ENCODE measurements around the gene TMEM179.

The TMEM179 gene

DNA sequence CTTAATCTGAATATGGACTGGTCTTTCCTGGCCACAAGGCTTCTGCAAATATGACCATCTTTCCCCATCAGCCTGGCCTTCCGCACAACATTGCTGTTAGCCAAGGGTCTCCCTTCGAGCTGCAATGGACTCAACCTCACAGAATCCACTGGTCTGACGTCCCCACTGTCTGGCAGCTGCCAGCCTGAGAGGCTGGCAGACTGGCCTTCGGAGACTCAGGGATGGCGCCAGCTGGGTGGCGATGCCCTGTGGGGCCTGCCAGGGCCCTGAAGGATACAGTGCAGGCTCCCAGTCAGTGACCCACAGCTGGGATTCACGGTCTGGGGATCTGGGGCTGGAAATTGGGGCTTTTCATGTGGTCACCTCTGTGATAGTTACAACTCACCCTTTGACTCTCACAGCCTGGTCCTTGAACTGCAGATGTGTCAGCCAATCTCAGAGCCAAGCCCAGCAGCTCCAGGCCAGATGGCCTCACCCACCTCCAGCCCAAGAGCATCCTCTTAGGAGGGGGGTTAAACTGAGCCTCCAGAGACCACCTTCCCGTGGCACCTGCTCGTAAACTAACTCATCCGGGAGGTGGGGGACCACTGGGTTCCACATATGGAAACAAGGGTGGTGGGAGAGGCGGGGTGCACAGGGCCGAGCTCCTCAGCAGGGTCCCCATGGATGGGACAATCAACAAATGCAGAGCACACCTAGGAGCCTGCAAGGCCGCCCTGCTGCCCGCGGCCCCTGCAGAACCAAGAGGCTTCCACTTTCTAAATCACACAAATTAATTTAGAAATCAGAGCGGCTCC, 46.1 kb downstream of the TMEM179 start:
- Histone ChIP-seq H3K4me1 (ENCODE audit: control insufficient read depth, insufficient read depth, low read length) (no peaks in the 10 kb centered on the region), H3K27ac (ENCODE audit: low read depth, low read length) (no peak overlapping the region), H3K27me3 (ENCODE audit: control insufficient read depth, insufficient read depth, low read length) (peaks cover 3% of the 10 kb centered on the region)

DNA sequence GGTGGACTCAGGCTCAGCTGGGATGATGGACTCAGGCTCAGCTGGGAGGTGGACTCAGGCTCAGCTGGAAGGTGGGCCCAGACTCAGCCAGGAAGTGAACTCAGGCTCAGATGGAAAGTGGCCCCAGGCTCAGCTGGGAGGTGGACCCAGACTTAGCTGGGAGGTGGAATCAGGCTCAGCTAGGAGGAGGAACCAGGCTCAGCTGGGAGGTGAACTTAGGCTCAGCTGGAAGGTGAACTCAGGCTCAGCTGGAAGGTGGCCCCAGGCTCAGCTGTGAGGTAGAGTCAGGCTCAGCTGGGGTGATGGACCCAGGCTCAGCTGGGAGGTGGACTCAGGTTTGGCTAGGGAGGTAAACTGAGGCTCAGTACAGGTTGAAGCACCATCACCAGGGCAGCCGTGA, 46.8 kb downstream of the TMEM179 start:
- Histone ChIP-seq H3K4me3 (ENCODE audit: low read length) (no peak overlapping the region), H3K27me3 (ENCODE audit: control insufficient read depth, insufficient read depth, low read length) (peaks cover 6% of the 10 kb centered on the region), H3K9ac (ENCODE audit: low read length) (no peak overlapping the region), H3K4me1 (ENCODE audit: control insufficient read depth, insufficient read depth, low read length) (no peaks in the 10 kb centered on the region), H3K36me3 (ENCODE audit: control insufficient read depth, insufficient read depth, low read length) (no peaks in the 10 kb centered on the region), H3K27ac (ENCODE audit: low read depth, low read length) (no peak overlapping the region)

More for the DNA sequence above, 46.1 kb downstream of the TMEM179 start:
- H3K36me3 ChIP-seq (ENCODE audit: control insufficient read depth, insufficient read depth, low read length) = no peaks in the 10 kb centered on the region
- H3K4me3 ChIP-seq (ENCODE audit: low read length) = no peak overlapping the region
- no peak overlapping the region for H3K9ac ChIP-seq (ENCODE audit: low read length)

DNA sequence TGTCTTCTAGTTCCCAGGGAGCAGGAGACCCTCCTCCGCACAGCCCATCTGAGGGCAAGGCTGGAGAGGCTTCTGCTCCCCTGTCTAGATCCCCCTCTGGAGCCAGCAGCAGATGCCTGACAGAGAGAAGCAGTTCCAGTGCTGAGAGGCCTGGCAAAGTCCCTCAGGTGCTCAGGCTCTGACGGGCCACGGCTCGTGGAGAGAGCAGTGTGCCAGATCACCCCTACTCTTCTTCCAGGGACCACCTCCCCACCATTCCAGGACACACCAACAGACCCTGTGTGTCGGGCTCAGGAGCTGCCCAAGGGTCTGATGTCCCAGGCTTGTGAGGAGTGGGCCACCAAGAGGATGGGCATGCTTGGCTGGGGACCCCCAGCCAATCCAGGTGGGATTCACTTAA, 47.5 kb downstream of the TMEM179 start:
- no peaks in the 10 kb centered on the region for H3K4me1 ChIP-seq (ENCODE audit: control insufficient read depth, insufficient read depth, low read length)
- H3K9ac ChIP-seq (ENCODE audit: low read length) = no peak overlapping the region
- no peak overlapping the region for H3K27ac ChIP-seq (ENCODE audit: low read depth, low read length)
- no peaks in the 10 kb centered on the region for H3K36me3 ChIP-seq (ENCODE audit: control insufficient read depth, insufficient read depth, low read length)
- peaks cover 9% of the 10 kb centered on the region for H3K27me3 ChIP-seq (ENCODE audit: control insufficient read depth, insufficient read depth, low read length)
- no peak overlapping the region for H3K4me3 ChIP-seq (ENCODE audit: low read length)

DNA sequence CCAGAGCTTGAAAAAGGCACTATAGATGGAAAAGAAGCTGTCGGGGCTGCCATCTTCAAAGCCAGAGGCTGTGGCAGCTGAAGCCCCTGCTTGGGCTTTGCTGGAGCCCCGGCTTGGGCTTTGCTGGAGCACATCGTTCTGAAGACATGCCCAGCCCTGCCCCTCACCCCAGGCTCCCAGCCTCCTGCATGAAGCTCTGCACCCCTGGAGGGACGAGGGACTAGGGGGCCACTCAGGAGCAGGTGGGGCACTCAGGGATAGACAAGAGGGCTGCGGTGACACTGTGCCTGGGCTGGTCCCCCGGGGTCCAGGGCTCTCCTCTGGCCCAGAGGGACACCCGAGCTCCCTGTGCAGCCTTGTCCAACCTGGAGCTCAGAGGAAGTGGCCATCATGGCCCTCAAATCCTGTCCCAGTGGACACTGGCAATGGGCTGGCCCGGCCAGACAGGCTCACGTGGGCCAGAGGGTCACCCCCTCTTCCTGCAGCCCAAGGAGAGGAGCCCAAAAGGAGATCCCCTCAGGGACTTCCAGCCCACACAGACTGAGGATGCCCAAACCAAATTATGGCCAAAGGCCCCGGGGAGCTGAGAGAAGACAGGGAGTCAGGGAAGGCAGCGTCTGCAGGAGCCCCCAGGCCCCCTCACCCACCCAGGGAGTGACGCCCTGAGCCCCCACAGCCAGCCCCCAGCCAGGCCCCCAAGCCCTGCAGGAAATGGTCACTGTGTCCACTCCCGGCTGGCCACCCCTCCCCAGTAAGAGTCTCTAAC, 48.1 kb downstream of the TMEM179 start:
- peaks cover 9% of the 10 kb centered on the region for H3K27me3 ChIP-seq (ENCODE audit: control insufficient read depth, insufficient read depth, low read length)
- H3K36me3 ChIP-seq (ENCODE audit: control insufficient read depth, insufficient read depth, low read length) = no peaks in the 10 kb centered on the region
- no peak overlapping the region for H3K27ac ChIP-seq (ENCODE audit: low read depth, low read length)
- no peak overlapping the region for H3K9ac ChIP-seq (ENCODE audit: low read length)
- H3K4me1 ChIP-seq (ENCODE audit: control insufficient read depth, insufficient read depth, low read length) = no peaks in the 10 kb centered on the region
- H3K4me3 ChIP-seq (ENCODE audit: low read length) = no peak overlapping the region

DNA sequence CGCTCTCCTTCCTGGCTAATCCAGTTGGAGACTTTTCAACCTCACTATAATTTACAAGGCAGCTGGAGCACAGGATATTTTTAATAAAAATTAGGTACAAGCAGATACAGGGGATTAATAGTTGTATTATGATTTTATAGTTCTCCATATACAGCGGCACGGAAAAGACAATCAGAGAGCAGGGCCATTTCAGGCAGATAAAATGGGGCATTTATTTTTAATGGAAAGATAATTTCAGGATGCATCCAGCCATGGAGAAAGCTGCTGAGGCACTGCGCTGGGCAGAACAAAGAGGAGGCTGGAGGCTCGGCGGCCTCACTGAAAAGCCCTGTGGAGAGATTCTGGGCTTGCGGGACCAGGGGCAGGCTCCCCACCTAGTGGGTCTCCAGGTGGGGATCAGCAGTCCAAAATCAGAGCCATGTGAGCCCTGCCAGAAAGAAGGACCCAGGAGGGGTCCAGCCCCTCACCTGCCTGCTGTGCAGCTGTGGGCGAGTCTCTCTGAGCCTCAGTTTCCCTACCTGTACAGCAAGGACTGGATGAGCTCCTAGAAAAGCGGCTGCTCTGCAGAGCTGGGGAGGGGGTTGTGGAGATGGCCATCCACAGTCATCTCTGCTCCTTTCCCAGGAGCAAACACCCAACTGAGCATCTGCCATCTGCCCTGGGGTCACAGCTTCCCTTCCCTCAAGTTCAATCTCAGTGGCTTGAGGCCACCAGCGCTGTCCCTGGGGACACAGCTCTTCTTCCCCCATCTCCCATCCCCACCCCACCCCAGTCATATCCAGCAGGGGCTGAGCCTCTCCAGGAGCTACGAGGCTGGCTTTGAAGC, 48.9 kb downstream of the TMEM179 start:
- peaks cover 9% of the 10 kb centered on the region for H3K27me3 ChIP-seq (ENCODE audit: control insufficient read depth, insufficient read depth, low read length)
- H3K36me3 ChIP-seq (ENCODE audit: control insufficient read depth, insufficient read depth, low read length) = no peaks in the 10 kb centered on the region
- no peak overlapping the region for H3K9ac ChIP-seq (ENCODE audit: low read length)
- H3K27ac ChIP-seq (ENCODE audit: low read depth, low read length) = no peak overlapping the region
- H3K4me3 ChIP-seq (ENCODE audit: low read length) = no peak overlapping the region
- no peaks in the 10 kb centered on the region for H3K4me1 ChIP-seq (ENCODE audit: control insufficient read depth, insufficient read depth, low read length)

DNA sequence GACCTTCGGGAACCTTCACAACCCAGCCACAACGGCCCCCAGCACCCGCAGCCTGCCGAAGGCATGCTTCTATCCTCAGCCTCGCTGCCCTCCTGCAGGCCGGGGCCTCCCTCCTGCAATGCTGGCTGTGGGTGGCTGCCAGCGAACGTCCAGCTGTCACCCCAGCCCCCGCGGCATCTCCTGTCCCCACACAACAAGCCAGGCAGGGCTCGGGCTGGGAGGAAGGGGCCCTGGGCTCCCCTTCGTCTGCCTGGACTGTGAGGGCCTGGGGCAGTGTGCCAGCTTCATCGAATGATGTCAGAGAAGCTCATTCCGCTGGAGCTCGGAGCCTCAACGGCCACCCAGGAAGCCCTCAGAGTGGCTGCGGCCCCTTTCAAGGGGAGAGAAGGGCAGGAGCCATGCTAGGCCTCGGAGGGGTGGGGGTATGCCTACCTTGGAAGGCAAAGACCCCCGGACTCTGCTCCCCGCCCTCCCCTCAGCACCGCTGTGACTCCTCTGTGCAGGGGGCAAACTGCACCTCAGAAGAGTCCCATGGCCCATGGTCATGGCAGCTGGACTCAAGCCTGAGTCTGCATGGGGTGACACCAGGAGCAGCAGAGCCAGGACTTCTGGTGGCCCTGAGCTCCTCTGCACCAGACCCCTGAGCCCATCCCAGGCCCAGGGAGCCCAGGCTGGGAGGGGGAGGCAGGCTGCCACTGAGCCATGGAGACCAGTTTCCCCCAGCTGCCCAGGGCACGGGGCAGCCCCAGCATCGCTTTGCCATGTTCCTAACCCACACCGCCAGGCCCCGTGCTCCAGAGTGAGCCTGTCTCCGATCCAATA, 49.8 kb downstream of the TMEM179 start:
- Histone ChIP-seq H3K27me3 (ENCODE audit: control insufficient read depth, insufficient read depth, low read length) (peaks cover 9% of the 10 kb centered on the region), H3K9ac (ENCODE audit: low read length) (no peak overlapping the region)

DNA sequence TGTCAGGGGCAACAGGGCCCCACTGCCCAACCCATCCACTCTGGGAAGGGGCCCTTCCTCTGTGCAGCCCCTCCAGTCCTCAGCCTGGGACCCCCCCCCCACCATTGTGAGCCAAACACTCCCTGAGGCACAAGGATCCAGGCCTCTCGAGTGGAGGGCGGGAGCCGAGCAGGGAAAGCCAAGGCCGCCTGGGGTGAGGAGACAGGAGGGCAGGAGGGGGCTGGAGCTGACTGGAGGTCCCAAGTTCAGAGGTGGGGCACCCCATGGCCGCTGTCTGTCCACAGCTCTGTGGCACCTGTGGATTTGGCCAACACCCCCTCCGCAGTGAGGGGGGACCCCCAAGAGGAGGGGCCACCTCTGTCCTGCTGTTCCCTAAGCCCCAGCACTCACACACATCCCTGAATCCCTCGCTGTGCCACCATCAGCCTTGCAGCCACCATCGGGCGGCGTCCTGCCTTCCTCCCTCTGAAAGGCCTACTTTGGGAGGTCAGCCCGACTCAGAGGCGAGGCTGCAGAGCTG, 50.4 kb downstream of the TMEM179 start:
- Histone ChIP-seq H3K36me3 (ENCODE audit: control insufficient read depth, insufficient read depth, low read length) (no peaks in the 10 kb centered on the region), H3K9ac (ENCODE audit: low read length) (no peak overlapping the region), H3K27me3 (ENCODE audit: control insufficient read depth, insufficient read depth, low read length) (peaks cover 9% of the 10 kb centered on the region), H3K4me3 (ENCODE audit: low read length) (no peak overlapping the region), H3K4me1 (ENCODE audit: control insufficient read depth, insufficient read depth, low read length) (no peaks in the 10 kb centered on the region), H3K27ac (ENCODE audit: low read depth, low read length) (no peak overlapping the region)

More for the DNA sequence above, 49.8 kb downstream of the TMEM179 start:
- H3K4me3 ChIP-seq (ENCODE audit: low read length) = no peak overlapping the region
- no peaks in the 10 kb centered on the region for H3K36me3 ChIP-seq (ENCODE audit: control insufficient read depth, insufficient read depth, low read length)
- no peaks in the 10 kb centered on the region for H3K4me1 ChIP-seq (ENCODE audit: control insufficient read depth, insufficient read depth, low read length)
- H3K27ac ChIP-seq (ENCODE audit: low read depth, low read length) = no peak overlapping the region

DNA sequence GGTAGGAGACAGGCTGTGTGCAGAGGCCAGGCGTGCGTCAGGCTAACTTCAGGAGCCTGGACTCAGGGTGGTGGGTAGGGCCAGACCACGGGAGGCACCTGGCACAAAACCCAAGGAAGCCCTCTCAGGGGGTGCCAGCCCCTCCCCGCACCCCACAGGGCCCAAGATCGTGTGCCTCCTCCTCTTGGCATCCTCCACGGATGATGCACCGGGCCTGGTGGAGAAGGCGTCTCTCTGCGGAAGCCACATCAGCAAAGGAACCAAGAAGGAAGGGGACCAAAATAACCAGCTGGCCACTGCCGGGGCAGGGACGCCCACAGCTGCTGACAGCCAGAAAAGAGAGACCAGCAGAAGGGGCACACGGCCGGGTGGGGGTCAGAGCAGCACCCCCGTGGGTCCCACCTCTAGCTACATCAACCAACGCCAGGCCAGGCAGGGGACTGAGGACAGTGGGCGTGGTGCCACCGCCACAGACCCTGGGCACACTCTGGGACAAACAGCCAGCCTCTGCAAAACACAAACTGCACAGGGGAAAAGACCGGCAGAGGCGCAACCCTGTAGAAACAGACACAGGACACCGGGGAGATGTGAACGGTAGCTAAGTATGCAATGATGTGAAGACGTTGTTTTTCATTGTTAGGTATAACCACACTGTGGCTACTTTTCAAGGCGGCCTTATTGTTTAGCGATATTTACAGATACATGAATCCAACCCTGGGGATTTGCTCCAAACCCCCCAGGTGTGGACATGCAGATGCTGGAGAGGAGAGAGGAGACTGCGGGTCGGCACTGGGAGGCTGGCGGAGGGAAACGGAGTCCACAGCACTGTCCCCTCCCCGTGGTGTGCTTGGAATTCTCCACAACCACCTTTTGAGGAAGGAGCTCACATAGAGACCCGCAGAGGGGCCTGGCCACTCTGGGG, 51.1 kb downstream of the TMEM179 start:
- no peak overlapping the region for H3K4me3 ChIP-seq (ENCODE audit: low read length)
- H3K27ac ChIP-seq (ENCODE audit: low read depth, low read length) = no peak overlapping the region
- no peaks in the 10 kb centered on the region for H3K36me3 ChIP-seq (ENCODE audit: control insufficient read depth, insufficient read depth, low read length)
- H3K9ac ChIP-seq (ENCODE audit: low read length) = no peak overlapping the region
- H3K4me1 ChIP-seq (ENCODE audit: control insufficient read depth, insufficient read depth, low read length) = no peaks in the 10 kb centered on the region
- H3K27me3 ChIP-seq (ENCODE audit: control insufficient read depth, insufficient read depth, low read length) = peaks cover 9% of the 10 kb centered on the region

DNA sequence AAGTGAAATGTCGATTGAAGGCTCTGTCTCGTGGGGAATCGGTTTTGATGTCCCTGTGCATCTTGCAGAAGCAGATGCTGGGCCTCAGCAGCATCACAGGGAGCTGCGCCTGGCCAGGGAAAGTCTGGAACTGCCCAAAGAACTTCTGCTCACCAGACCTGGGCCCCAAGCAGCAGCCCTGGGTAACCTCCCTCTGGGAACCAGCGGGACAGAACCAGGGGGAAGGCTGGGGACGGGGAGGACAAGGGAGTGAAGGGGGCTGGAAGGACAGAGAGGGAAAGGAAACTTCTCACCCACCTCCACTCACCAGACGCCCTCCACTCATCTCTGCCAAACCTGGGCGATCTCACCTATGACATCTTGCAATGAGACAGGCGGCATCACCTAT, 51.8 kb downstream of the TMEM179 start:
- peaks cover 8% of the 10 kb centered on the region for H3K27me3 ChIP-seq (ENCODE audit: control insufficient read depth, insufficient read depth, low read length)
- no peaks in the 10 kb centered on the region for H3K36me3 ChIP-seq (ENCODE audit: control insufficient read depth, insufficient read depth, low read length)
- no peaks in the 10 kb centered on the region for H3K4me1 ChIP-seq (ENCODE audit: control insufficient read depth, insufficient read depth, low read length)
- no peak overlapping the region for H3K4me3 ChIP-seq (ENCODE audit: low read length)
- no peak overlapping the region for H3K27ac ChIP-seq (ENCODE audit: low read depth, low read length)
- no peak overlapping the region for H3K9ac ChIP-seq (ENCODE audit: low read length)

DNA sequence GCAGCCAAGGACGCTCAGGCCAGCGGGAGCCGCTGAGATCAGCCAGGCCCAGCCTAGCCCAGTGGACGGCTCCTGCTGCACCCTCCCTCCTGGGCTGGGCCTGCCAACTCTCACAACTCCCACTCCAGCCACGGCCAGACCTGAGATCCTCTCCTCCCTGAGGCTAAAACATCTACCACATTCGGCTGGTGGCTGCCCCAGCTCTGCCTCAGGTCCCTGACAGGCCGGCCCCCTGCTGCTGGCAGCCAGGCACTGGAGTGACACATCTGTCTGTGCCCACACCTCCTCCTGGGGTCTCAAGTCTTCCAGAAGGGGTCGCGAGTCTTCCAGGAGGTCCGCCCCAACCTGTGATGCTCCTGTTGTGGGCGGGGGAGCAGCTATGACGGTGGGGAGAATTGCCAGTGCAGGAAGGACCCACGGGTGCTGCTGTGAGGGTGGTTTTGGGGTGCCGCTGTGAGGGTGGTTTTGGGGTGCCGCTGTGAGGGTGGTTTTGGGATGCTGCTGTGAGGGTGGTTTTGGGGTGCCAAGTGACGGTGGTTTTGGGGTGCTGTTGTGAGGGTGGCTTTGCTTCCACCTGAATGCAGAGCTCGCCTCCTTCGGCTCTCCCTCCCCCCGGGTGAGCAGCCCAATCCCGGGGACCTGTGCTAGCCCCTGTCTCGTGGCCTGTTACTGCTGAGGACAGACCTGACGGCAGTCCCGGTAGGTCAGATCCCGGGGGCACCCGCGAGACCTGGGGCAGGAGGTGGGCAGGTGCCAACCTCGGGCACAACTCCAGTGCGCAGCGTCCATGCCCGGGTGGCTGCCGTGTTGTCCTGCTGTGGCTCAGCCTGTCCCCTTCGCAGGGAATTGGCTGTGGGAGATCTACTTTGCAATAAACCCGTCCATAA, 52.5 kb downstream of the TMEM179 start:
- peaks cover 6% of the 10 kb centered on the region for H3K27me3 ChIP-seq (ENCODE audit: control insufficient read depth, insufficient read depth, low read length)

More for the DNA sequence above, 52.5 kb downstream of the TMEM179 start:
- Histone ChIP-seq H3K27ac (ENCODE audit: low read depth, low read length) (no peak overlapping the region), H3K9ac (ENCODE audit: low read length) (no peak overlapping the region), H3K36me3 (ENCODE audit: control insufficient read depth, insufficient read depth, low read length) (no peaks in the 10 kb centered on the region), H3K4me1 (ENCODE audit: control insufficient read depth, insufficient read depth, low read length) (no peaks in the 10 kb centered on the region), H3K4me3 (ENCODE audit: low read length) (no peak overlapping the region)
